ENCODE measurements around the gene PDE8B. TPM values are rescaled to one million over a fixed set of nuclear protein-coding genes. Genes with fewer than 3 reads are reported as not detected.

The PDE8B gene
- polyA plus RNA-seq, 1 of the 3 experiments (the other 2 are of a cell fraction) = not detected

- Histone ChIP-seq H3F3A (replicated peaks; ENCODE audit: insufficient read depth) (no peaks in the 10 kb centered on the region), H3K4me1 (ENCODE audit: control insufficient read depth in 1 of 2, insufficient read depth in 2 of 2, low read depth in 1 of 2, low read length in 1 of 2) (peaks cover 0 to 9% of the 10 kb centered on the region in 2 experiments; a peak in 1 of 4 replicates), H3K9me2 (no peaks in the 10 kb centered on the region), H3K27me3 (ENCODE audit: insufficient read depth) (no peaks in the 10 kb centered on the region), H4K20me1 (ENCODE audit: insufficient read depth) (no peaks in the 10 kb centered on the region), H3K27ac (ENCODE audit: low read depth in 2 of 2, low read length in 1 of 2) (no peak overlapping the region), H2AFZ (ENCODE audit: low read depth) (no peak overlapping the region), H3K4me2 (no peak overlapping the region), H3K36me3 (replicated peaks in 1 of 2; ENCODE audit: control insufficient read depth in 1 of 2, insufficient read depth in 2 of 2, low read length in 1 of 2) (no peaks in the 10 kb centered on the region), H3K79me2 (ENCODE audit: insufficient read depth) (no peaks in the 10 kb centered on the region), H3K4me3 (ENCODE audit: low read depth in 2 of 2, low read length in 1 of 2) (no peak overlapping the region), H3K9me3 (no peaks in the 10 kb centered on the region), H3K9ac (no peak overlapping the region)
- ChIA-PET CTCF (interaction anchor here (1.5 kb wide), 1 partner anchor 10 kb away, joined by 4 read pairs; no protein-coding TSS in a partner anchor), POLR2A (no interaction called here)
- TF ChIP-seq CHD2 (IDR thresholded peaks at IDR 0.05; ENCODE audit: low read length, partially characterized antibody) (no peak), POLR2AphosphoS5 (IDR thresholded peaks at IDR 0.05; ENCODE audit: low read depth, low read length) (no peak), ZBTB33 (IDR thresholded peaks at IDR 0.05; ENCODE audit: borderline replicate concordance, low read depth) (no peak), IRF3 (IDR thresholded peaks at IDR 0.05; ENCODE audit: low read depth, low read length) (no peak), ELF1 (IDR thresholded peaks at IDR 0.05) (no peak), RFX5 (IDR thresholded peaks at IDR 0.05; ENCODE audit: low read length) (no peak), GABPA (IDR thresholded peaks at IDR 0.05; ENCODE audit: low read depth) (no peak), EP300 (IDR thresholded peaks at IDR 0.05; ENCODE audit: borderline replicate concordance in 1 of 2, low read depth in 1 of 2, low read length in 1 of 2) (no peak), NFIC (IDR thresholded peaks at IDR 0.05; ENCODE audit: borderline replicate concordance) (no peak), USF2 (IDR thresholded peaks at IDR 0.05; ENCODE audit: borderline replicate concordance, low read depth, low read length) (no peak), JUND (IDR thresholded peaks at IDR 0.05) (no peak), RAD21 (IDR thresholded peaks at IDR 0.05; ENCODE audit: low read length) (no peak)
- 66% methylated on average over 4 of the region's 4 CpGs for WGBS (ENCODE audit: low lambda C conversion rate)
- DNase-seq = no peak
Observed at GRCh38 chr5:77277759-77278158, 67.3 kb downstream of the PDE8B start.

GRCh38 chr5:77280036-77280435, 69.6 kb downstream of the PDE8B start:
- Histone ChIP-seq H3K4me3 (ENCODE audit: low read depth in 2 of 2, low read length in 1 of 2) (no peak overlapping the region), H3K9me2 (no peaks in the 10 kb centered on the region), H3K79me2 (ENCODE audit: insufficient read depth) (no peaks in the 10 kb centered on the region), H4K20me1 (ENCODE audit: insufficient read depth) (no peaks in the 10 kb centered on the region), H3K4me1 (ENCODE audit: control insufficient read depth in 1 of 2, insufficient read depth in 2 of 2, low read depth in 1 of 2, low read length in 1 of 2) (peaks cover 0 to 9% of the 10 kb centered on the region in 2 experiments; a peak in 1 of 4 replicates), H3F3A (replicated peaks; ENCODE audit: insufficient read depth) (no peaks in the 10 kb centered on the region), H3K27ac (ENCODE audit: low read depth in 2 of 2, low read length in 1 of 2) (no peak overlapping the region), H3K9ac (no peak overlapping the region), H3K9me3 (no peaks in the 10 kb centered on the region), H3K27me3 (ENCODE audit: insufficient read depth) (no peaks in the 10 kb centered on the region), H2AFZ (ENCODE audit: low read depth) (no peak overlapping the region), H3K4me2 (no peak overlapping the region), H3K36me3 (replicated peaks in 1 of 2; ENCODE audit: control insufficient read depth in 1 of 2, insufficient read depth in 2 of 2, low read length in 1 of 2) (no peaks in the 10 kb centered on the region)
- CTCF ChIA-PET = no interaction called here
- POLR2A ChIA-PET = no interaction called here
- no peak for TF ChIP-seq FOSL2 (IDR thresholded peaks at IDR 0.05; ENCODE audit: borderline replicate concordance, low read depth)
- TF ChIP-seq PBX3 (IDR thresholded peaks at IDR 0.05) = no peak
- no peak for TF ChIP-seq JUND (IDR thresholded peaks at IDR 0.05)
- no peak for TF ChIP-seq REST (IDR thresholded peaks at IDR 0.05; ENCODE audit: low read depth, low read length)
- no peak for TF ChIP-seq NFIC (IDR thresholded peaks at IDR 0.05; ENCODE audit: borderline replicate concordance)
- no peak for TF ChIP-seq ELF1 (IDR thresholded peaks at IDR 0.05)
- no peak for TF ChIP-seq CTCF (IDR thresholded peaks at IDR 0.05)
- no peak for TF ChIP-seq GATA2 (CRISPR knock-in tag; IDR thresholded peaks at IDR 0.05)
- TF ChIP-seq NRF1 (IDR thresholded peaks at IDR 0.05; ENCODE audit: low read depth, low read length) = no peak
- WGBS (ENCODE audit: low lambda C conversion rate) = 68% methylated on average over 3 of the region's 3 CpGs
- no peak for DNase-seq

All from SK-N-SH (cell line).